Subcutaneous adipose tissue (tissue), 4 donors: Measurements from ENCODE around the gene DEAF1. TPM values are rescaled to one million over a fixed set of nuclear protein-coding genes. Genes with fewer than 3 reads are reported as not detected.

Experiments
- total RNA-seq, 4 donors: library from RNA; depleted of rRNA; stranded (reverse); fragments of >200 nt; gene quantifications; one replicate each; pipeline ENCODE4 v1.1.0, GENCODE V29; 2016
- TF ChIP-seq, protein P1 (sequence below): fragments of 450-650 bp; IDR thresholded peaks from one replicate; pipeline ENCODE4 v1.5.1; 2016; ENCODE audit warnings: low read depth, mild to moderate bottlenecking, control low read depth, antibody characterized with exemption, moderate library complexity

DEAF1 gene
- total RNA-seq, 4 donors from 2014 or later = 14.0 to 28.4 (median 18.4) TPM

DNA sequence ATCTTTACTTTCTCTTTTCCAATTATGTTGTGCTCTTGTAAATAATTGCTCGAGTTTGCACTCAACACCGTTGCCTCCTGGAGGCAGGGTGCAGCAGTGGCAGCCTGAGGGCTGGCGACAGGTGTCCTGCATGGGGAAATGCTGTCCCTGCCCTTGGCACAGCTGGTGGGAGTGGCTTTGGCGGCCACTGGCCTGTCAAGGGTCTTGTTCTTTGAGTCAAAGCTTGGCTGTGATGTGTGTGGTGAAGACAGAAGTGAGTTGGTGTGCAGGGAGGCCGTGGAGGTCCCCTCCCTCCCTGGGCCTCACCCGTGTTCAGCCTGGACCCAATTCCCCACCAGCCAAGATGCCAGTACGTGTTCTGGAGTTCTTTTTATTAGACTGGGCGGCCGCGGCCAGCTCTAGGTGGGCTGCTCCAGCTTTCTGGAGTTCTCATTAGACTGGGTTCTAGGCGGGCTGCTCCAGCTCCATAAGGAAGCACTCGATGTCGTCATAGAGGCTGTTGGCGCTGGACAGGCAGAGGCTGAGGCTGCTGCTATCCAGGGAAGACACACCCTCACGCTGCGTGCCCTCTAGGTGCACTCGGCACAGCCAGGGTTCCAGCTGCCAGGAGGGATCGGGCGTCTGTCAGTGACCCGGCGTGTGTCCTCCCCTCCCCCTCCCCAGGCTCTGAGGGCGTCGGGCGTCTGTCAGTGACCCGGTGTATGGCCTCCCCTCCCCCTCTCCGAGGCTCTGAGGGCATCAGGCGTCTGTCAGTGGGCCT is 82.6 kb downstream of the DEAF1 start:
- TF ChIP-seq, protein P1, sequence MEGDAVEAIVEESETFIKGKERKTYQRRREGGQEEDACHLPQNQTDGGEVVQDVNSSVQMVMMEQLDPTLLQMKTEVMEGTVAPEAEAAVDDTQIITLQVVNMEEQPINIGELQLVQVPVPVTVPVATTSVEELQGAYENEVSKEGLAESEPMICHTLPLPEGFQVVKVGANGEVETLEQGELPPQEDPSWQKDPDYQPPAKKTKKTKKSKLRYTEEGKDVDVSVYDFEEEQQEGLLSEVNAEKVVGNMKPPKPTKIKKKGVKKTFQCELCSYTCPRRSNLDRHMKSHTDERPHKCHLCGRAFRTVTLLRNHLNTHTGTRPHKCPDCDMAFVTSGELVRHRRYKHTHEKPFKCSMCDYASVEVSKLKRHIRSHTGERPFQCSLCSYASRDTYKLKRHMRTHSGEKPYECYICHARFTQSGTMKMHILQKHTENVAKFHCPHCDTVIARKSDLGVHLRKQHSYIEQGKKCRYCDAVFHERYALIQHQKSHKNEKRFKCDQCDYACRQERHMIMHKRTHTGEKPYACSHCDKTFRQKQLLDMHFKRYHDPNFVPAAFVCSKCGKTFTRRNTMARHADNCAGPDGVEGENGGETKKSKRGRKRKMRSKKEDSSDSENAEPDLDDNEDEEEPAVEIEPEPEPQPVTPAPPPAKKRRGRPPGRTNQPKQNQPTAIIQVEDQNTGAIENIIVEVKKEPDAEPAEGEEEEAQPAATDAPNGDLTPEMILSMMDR = no peak

DNA sequence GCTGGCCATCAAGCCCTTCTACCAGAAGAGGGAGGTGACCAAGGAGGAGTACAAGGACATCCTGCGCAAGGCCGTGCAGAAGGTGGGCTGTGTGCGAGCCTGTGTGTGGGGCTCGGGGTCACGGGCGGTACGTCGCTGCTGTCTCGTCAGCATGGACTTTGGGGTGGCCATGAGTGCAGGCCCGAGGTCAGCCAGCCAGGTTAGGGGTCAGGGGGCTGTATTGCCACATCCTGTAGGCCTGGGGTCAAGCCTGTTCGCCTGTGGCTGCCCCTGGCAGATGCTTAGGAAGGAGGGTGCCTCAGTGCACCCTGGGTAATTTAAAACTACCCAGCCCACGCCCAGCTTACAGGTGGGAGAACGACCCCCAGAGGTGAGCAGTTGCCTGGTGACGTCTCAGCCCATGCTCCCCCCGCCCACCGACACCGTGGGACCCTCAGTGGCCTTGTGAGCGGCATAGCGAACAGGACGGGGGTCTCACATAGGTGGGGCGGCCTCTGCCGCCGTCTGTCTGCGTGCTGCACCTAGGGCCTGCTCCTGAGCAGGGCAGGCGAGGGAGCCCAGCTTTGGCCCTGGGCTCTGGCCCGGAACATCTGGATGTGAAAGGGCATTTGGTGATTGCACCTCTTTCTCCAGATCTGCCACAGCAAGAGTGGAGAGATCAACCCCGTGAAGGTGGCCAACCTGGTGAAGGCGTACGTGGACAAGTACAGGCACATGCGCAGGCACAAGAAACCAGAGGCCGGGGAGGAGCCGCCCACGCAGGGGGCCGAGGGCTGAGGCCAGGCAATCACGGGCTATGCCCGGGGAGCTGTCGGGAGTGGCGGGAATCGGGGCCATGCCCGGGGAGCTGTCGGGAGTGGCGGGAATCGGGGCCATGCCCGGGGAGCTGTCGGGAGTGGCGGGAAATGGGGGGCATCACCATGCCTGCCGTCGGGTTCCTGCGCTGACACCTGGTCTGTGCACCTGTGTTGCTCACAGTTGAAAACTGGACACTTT is 83.7 kb downstream of the DEAF1 start:
- TF ChIP-seq, protein P1 = no peak

DNA sequence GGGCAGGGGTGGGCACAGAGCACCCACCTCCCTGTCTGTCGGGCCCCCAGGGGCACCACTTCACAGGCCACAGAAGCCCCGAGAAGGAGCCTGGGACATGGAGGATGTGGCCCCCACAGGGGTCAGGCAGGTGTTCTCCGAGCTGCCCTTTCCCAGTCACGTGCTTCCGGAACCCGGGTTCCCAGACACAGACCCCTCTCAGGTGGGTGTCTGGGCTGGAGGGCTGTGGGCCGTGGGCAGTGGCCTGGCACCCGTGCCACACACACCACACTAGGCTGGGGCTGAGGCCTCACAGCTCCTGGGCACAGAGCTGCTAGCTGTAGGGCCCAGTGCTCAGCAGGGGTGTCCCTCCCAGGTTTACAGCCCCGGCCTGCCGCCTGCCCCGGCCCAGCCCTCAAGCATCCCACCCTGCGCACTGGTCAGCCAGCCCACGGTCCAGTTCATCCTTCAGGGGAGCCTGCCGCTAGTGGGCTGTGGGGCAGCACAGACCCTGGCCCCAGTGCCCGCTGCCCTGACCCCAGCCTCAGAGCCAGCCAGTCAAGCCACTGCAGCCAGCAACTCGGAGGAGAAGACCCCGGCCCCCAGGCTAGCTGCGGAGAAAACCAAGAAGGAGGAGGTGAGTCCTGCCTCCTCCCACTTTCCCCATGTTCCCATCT is 84.7 kb downstream of the DEAF1 start:
- TF ChIP-seq, protein P1 = no peak

DNA sequence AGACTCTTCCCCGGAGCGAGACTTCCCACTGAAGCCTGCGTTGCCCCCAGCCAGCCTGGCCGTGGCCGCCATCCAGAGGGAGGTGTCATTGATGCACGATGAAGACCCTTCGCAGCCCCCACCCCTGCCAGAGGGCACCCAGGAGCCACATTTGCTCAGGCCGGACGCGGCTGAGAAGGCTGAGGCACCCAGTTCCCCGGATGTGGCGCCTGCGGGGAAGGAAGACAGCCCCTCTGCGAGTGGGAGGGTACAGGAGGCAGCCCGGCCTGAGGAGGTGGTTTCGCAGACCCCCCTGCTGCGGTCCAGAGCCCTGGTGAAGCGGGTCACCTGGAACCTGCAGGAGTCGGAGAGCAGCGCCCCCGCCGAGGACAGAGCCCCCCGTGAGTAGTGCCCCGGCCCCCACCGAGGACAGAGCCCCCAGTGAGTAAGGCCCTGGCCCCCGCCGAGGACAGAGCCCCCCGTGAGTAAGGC is 85.6 kb downstream of the DEAF1 start:
- TF ChIP-seq, protein P1 = no peak

DNA sequence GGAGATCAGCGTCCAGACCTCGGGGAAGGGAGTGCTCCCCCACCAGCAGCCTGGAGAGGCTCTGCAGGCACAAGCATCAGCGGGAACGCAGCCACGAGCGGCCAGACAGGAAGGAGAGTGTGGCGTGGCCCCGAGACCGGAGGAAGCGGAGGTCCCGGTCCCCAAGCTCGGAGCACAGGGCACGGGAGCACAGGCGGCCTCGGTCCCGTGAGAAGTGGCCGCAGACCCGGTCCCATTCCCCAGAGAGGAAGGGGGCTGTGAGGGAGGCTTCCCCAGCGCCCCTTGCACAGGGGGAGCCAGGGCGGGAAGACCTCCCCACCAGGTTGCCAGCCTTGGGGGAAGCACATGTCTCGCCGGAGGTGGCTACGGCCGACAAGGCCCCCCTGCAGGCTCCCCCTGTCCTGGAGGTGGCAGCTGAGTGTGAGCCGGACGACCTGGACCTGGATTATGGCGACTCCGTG is 86.2 kb downstream of the DEAF1 start:
- TF ChIP-seq, protein P1 = no peak

DNA sequence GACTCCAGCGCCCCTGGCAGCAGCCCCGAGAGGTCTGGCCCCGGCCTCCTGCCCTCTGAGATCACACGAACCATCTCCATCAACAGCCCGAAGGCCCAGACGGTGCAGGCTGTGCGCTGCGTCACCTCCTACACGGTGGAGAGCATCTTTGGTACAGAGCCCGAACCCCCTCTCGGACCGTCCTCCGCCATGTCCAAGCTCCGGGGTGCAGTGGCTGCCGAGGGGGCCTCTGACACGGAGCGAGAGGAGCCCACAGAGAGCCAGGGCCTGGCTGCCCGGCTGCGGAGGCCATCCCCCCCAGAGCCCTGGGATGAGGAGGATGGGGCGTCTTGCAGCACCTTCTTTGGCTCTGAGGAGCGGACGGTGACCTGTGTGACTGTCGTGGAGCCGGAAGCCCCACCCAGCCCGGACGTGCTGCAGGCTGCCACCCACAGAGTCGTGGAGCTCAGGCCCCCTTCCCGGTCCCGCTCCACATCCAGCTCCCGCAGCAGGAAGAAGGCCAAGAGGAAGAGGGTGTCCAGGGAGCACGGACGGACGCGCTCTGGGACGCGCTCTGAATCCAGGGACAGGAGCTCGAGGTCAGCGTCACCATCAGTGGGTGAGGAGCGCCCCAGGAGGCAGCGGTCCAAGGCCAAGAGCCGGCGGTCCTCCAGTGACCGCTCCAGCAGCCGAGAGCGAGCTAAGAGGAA is 86.9 kb downstream of the DEAF1 start:
- TF ChIP-seq, protein P1 = no peak
